IPS DF 19.7 (cell line): ENCODE results near the gene AIFM2.
"Not testable (repeated sequence)": the region's sequence is repeated elsewhere in the genome, so short reads cannot be mapped to it uniquely, and the experiment has no call there.

Experiments
- DNase-seq: peaks from one replicate; pipeline ENCODE4 v3.0.0-alpha.2; 2013; ENCODE audit warnings: low read depth, low spot score

Gene AIFM2

DNA sequence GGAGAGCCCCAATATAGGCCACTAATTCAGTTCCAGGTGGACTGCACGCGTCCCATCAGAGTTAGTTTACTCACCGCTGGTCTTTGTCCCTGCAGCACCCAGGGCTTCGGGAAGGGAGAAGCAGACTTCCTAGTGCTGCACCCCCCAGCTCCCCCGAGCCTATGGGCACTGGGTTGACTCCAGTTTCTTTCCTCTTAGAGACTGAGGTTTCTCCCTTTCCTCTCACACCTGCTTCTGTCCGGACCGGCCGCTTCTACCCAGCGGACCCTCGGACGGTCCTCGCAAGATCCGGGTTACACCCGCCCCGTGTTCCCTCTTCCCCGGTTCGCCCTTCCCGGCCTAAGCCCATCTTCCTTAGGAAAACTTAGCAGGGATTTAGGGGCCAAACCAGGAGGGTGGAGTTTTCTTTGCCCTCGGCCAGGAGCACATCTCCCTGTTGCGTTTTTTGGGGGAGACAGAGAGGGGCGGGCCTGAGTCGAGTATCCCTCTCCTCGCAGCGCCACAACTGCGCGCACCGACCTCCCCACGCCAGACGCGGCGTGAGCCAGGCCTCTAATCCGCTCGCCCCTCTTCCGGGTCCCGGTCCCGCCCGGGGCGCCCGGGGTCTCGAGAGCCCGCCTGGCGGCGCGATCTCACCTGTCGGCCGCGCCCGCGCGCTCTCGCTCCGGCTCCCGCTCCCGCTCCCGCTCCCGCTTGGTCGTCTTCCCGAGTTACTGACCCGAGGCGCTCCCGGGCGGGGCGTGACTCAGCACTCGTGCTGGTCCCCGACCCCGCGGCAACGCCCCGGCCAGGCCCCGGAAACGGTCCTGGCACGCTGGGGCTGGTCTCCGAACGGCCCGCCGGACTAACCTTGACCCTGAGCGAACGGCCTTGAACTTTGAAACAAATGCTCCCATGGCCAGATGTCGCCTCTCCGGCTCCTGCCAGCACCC is at the start of gene AIFM2:
AIFM2 (minus strand) TSS at position 728 of the 932 bp plus-strand sequence. CDS start 8,741 bp downstream, outside the sequence.
- no peak for DNase-seq

DNA sequence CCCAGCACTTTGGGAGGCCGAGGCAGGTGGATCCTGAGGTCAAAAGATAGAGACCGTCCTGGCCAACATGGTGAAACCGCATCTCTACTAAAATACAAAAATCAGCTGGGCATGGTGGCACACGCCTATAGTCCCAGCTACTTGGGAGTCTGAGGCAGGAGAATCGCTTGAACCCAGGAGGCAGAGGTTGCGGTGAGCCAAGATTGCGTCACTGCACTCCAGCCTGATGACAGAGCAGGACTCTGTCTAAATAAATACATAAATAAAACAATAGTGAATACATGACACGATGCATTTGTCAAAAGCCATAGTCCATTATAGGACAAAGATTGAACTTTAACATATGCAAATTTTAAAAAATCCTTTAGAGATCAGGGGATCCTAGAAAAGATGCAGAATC is 46.6 kb upstream of the AIFM2 start:
- not testable (repeated sequence) for DNase-seq

DNA sequence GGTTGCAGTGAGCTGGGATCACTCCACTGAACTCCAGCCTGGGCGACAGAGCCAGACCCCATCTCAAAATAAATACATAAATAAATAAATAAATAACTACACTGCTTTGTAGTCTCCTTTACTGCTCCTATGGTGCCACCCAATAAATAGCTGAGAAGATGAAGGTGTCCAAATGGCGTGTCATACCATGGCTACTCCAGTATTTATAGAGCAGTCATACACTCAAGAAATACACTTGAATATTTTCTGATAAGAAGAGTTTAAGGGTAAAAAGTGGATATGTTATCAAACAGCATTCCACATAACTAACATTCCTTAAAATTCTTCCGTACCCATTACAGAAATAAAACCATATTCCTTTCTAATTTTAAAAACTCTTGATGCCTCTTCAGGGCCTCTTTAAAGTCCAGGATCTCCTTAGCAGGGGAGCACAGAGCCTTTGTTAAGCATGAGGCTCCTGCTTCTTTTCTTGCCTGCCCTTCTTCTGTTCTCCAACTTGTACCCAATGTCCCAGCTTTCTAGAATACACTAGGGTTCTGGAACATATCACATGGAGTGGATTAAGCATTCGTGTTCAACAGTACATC is 45.6 kb upstream of the AIFM2 start:
- no peak for DNase-seq

DNA sequence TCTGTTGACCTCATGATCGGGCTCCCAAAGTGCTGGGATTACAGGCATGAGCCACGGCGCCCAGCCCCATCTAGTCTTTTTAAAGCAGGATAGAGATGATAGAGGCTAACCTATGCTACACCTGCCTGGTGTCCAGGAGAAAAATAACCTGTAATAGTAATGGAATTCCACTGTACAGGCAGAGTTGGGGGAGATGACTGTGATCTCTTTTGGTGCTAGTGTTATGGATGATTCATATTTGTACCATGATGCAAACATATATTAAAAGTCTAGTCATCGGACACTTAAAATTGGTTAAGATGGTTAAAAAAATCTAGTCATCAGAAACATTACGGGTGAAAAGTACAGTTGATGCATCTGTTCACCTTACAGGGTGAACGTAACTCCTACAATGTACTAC is 43.8 kb upstream of the AIFM2 start:
- DNase-seq = no peak

DNA sequence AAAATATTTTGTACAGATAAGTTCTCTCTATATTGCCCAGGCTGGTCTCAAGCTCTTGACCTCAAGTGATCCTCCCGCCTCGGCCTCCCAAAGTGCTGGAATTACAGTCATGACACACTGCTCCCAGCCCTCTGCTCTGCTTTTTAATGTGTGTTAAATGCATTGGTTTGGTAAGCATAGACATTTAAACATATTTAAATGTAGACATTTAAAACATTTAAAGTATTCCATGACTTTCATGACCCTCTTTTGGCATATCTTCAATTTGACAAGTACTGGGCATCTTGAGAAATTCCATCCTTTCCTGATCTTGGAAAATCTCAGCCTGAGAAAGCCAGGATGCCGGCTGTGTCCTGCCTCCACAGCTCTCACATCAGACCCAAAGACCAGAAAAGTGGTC is 42.9 kb upstream of the AIFM2 start:
- DNase-seq = no peak

DNA sequence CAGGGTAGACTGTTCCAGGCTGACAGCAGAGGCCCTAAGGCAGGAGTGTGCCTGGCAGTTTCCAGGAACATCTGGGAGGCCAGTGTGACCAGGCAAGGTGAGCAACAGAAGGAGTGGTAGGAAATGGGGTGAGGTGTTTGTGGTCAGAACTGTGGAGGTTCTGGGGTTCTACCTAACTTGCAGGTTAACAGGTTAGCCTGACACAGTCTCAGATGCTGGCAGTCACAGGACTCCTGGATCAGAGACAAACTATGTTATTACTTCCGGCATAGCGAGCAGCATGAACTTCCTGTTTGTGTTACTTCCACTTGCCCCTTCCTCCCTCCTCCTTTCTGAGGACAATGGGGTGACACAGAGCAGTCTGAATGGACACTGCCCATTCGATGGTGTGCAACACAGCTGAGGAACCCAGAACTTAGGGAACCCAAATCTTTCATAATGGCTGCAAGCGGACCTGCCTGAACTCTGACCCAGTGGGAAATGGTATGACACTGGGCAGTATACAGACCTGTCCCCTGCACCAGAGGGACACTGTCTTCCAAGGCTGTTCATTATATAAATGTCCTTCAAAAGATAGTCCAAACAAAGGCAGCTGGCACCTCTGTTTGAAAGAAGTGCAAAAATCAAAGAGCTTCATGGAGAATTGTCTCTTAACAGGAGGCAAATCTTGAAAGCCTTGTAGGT is 41.6 kb upstream of the AIFM2 start:
- DNase-seq = no peak

DNA sequence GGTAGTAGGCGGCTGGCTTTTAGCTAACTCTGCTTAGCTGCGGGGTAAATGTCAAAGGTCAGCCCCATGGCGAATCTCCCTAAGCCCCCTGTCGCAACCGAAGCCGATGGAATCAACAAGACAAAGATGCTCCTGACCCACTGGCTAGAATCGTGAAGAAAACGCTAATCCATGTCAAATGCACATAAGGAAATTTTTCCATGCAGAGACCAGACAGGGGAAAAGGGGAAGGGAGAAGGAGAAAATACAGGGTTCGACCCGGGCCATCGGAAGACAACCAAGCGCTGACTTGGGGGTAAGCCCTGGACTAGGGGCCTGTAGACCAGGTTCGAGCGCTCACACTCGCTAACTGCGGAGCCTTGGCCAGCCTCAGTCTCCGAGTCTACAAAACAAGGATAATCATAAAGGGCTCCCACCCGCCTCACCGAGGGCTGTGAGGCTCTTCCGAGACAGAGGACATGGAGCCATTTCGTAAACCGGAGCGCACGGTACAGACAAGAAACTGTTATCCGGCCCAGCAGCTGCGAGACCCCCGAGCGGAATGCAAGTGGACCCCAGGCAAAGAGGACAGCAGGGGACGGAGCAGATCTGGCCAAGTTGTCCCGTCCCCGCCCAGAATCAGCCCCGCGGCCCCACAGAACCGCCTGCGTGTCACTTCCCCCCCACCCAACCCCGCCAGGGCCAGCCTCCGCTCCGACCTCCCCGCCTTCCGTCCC is 37.2 kb upstream of the AIFM2 start:
- DNase-seq = no peak

DNA sequence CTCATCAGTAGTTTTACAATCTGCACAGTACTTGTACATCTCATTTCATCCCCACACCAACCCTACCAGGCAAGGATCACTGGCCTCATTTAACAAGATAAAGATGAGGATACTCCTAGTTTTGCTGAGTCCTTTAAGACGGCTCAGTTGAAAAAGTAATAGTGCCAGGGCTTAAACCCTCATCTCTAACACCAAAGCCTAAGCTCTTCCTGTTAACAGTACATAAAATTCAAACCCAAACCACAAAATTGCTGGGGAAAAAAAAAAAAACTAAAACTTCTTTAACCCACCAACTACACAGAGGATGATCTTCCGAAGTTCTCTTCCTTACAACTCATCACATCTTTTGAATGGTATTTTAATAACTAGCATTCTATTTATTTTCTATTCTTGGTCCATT is 36.4 kb upstream of the AIFM2 start:
- DNase-seq = no peak

DNA sequence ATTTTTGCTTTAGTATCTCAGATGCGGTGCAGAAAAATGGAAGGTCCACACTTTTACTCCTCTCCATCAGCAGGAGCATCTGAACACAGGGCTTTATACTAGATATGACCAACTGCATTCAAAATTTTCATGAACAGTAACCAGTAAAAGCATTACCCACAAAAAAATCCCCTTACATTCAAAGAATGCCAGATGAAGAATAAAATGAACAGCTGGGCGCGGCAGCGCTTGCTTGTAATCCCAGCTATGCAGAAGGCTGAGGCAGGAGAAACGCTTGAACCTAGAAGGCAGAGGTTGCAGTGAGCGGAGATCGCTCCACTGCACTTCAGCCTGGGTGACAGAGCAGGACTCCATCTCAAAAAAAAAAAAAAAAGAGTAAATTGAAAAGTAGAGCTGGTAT is 34.6 kb upstream of the AIFM2 start:
- DNase-seq = no peak

DNA sequence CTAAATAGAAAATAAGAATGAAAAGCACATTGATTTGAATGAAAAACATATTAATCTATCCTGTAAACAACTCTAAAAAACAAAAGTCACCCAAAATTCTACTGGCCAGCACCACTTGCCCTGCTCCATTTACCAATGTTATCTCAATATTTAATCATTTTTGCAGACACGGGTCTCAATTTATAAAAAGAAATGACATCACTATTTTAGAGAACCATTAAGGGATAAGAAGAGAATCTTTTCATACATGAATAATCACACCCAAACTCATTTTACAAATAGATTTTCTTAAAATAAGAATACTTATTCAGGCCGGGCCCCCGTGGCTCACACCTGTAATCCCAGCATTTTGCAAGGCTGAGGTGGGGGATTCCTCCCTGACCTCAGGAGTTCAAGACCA is 33.8 kb upstream of the AIFM2 start:
- no peak for DNase-seq

DNA sequence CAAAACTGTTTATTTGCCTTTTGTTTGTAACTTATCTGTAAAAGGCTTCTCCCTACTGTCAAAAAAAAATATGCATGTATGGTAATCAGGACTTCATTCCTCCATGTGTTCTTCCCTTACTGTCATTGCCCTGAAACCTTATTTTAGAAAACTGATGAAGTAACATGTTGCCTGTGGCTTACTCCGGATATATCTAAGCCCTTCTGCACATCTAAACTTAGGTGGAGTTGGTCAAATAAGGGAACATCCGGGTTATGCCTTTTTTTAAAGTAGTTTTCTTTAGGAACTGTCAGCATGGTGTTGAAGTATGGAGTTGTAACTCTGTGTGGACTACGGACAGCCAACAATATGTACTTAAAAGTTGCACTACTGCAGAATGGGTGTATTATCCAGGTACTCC is 31.5 kb upstream of the AIFM2 start:
- DNase-seq = no peak

DNA sequence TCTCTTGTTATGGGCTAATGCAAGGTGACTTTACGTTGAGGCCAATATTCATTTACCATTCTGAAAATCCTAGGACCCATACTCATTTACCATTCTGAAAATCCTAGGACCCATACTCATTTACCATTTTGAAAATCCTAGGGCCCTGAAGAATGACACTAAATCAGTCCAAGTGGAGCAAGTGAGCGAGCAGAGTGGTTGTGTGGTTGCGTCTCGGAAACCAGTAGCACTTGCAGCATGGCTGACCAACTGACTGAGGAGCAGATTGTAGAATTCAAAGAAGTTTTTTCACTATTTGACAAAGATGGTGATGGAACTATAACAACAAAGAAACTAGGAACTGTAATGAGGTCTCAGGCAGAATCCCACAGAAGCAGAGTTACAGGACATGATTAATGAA is 30.8 kb upstream of the AIFM2 start:
- DNase-seq = no peak

DNA sequence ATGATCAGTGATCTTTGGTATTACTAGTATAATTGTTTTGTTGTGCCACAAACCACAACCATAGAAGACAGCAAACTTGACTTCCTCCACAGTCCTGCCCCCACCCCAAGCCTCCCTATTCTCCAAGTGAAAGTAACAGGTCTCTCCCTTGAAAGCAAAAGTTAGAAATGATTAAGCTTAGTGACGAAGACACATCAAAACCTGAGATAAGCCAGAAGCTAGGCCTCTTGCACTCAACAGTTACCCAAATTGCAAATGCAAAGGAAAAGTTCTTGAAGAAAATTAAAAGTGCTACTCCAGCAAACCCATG is 30.2 kb upstream of the AIFM2 start:
- no peak for DNase-seq

DNA sequence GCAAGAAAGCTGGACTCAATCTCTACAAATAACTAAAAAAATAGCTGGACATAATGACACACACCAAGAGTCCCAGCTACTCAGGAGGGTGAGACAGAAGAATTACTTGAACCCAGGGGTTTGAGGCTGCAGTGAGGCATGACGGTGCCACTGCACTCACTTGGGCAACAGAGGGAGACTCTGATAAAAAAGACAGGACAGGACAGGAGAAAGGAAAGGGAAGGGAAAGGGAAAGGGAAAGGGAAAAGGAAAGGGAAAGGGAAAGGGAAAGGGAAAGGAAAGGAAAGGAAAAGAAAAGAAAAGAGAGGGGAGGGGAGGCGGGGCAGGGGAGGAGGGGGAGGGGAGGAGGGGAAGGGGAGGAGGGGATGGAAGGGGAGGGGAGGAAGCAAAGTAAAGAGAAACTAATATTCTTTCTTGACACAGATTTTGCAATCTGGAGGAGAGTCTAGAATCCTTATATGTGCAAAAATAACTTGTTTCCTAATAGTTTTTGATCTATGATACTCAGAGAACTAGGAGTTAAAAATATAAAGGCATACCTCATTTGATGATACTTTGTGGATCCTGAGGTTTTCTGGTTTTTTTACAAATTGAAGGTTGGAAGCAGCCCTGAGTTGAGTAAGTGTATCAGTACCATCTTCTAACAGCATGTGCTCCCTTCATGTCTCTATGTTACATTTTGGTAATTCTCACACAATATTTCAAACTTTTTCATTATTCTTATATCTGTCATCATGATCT is 29.7 kb upstream of the AIFM2 start:
- no peak for DNase-seq

DNA sequence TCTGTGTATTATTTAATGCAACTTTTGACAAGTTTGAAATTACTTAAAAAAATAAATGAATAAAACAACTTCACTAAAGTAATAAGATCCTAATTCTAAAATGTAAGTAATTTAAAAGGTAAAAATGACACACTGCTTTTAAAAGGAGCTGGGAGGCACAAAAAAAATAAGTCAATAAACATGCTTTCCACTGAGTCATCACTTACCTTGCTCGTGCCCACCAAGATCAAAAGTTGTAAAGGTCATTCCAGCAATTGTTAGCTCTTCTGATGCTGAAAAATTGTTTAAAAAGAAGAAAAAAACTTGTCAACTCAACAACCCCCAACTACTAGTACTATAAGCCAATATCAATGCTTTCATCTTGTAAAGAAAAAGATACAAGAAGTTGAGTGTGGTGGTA is 28.2 kb upstream of the AIFM2 start:
- DNase-seq = no peak

DNA sequence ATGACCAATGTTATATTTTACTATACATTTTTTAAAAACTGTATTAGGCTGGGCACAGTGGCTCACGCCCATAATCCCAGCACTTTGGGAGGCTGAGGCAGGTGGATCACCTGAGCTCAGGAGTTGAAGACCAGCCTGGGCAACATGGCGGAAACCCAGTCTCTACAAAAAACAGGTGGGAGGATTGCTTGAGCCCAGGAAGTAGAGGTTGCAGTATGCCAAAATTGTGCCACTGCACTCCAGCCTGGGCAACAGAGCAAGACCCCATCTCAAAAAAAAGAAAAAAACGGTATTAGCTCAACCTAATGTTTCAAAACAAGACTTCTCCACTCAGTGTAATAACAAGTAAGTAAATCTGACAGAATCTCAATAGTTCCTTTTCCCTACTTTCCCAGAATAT is 26.7 kb upstream of the AIFM2 start:
- not testable (repeated sequence) for DNase-seq

DNA sequence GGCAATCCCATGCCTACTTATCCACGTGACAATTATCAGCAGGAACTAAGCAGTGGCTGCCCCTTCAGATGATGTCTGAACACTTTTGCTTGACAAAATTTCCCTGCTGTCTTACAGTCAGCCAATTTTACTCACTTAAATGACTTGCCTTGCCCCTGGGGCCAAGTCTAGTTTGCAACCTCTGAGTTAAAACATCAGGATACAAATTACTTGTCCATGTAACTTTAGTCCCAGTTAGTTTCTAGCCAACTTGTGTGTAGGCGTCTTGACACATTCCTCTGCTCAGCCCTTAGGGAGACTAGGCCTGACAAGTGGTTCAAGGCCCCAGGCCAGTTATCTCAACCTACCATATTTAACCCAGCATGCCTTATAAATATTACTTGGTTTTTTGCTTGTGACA is 25.5 kb upstream of the AIFM2 start:
- DNase-seq = no peak

DNA sequence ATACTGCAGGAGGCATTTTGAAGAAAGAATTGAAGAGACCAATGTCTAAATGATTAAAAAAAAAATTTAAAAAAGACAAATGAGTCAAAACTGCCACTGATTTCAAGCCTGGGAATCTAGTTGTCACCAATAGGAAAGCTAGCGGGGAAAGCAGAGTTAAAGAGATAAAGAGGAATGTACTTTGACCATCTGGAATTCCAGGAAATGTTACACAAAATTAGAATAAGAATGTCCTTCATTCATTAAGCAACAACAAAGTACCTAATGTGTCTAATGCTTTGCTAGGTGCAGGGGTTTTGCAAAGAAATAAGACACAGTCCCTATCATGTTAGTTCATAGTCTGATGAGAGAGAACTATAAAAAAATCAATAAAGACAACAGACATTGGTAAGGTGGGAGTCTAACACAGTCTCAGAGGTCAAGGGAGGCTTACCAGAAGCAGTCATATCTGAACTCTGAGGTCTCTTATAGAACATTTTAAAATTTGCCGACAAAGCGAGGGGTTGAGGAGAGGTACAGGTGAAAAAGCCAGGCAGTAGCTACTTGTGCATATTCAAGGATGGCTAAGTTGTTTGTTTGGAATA is 22.7 kb upstream of the AIFM2 start:
- DNase-seq = no peak

DNA sequence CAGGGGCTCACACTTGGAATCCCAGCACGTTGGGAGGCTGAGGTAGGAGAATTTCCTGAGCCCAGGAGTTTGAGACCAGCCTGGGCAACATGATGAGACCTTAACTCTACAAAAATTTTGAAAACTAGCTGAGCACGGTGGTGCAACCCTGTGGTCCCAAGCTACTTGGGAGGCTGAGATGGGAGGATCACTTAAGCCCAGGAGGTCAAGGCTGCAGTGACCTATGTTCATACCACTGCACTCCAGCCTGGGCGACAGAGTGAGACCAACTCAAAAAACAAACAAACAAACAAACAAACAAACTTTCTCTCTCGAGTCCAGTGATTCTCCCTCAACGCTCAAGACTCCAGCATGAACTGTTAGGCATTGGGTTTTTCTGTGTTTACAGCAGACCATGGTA is 15.9 kb upstream of the AIFM2 start:
- no peak for DNase-seq

DNA sequence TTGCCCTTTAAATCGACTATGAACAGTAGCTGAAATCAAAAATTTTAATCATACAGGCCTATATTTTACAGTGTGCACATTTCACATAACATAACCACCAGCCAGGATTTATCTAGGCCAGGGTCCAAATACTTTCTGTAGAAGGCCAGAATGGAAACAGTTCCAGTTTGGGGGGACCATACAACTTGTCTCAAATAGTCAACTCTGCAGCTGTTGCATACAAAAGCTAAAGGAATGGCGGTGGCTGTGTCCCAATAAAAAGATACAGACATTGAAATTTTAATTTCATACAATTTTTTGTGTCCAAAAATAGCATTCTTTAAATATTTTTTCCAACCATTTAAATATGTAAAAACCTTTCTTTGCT is 14.6 kb upstream of the AIFM2 start:
- no peak for DNase-seq
